ENCODE measurements around the gene MFSD2B. TPM values are rescaled to one million over a fixed set of nuclear protein-coding genes. Genes with fewer than 3 reads are reported as not detected.

MFSD2B gene
- total and polyA plus RNA-seq, 10 of the 15 experiments (the other 5 are each of a cell fraction or from before 2014, with no cell fraction given) = 0.07 to 0.51 (median 0.16) TPM; not detected in 4

DNA sequence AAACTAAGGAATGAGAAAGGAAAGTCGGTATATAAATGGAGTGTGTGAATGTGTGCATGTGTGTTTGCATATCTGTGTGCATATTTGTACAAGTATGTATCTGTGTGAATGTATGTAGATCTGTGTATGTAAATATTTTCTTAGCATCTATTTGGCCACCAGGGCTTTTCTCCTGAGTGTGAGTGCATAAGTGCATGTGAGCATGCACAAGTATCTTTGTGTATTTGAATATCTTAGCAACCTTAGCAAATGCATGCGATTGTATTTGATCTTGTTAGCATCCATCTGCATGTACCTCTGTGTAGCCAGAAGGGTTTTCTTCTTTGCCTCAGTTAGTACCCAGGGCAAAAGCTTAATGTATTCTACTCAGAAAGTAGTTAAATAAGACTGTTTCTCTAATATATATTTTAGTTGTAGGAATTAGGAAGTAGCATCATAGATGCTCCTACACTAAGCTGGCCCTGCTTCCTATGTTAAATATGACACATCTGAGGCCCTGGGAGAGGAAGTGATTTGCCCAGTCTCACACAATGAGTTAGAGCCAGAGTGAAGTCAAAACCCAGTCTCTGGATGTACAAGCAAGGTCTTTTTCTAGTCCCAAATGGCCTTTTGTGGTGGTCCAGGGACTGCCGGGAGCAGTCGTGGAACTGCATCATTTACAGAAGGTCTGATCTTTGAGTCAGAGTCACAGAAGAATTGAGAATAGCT, 48.8 kb downstream of the MFSD2B start:
- SMC1A ChIA-PET (ENCODE audit: uncharacterized antibody, unreplicated experiment) = interaction anchor here (0.7 to 3.3 kb wide), 2 partner anchors 132 to 340 kb away, joined by 3 to 15 read pairs; partner anchors contain the start of gene ATAD2B
- DNase-seq (ENCODE audit: low read depth, low spot score) (no peak), ATAC-seq (peak; percentile 43), FAIRE-seq (no peak)
- Histone ChIP-seq H3K36me3 (ENCODE audit: control insufficient read depth in 2 of 2, insufficient read depth in 2 of 2, low read length in 1 of 2) (no peaks in the 10 kb centered on the region), H3K4me3 (no peak overlapping the region), H3K27me3 (replicated peaks in 1 of 2; ENCODE audit: control insufficient read depth in 2 of 2, insufficient read depth in 2 of 2, low read length in 1 of 2) (no peaks in the 10 kb centered on the region), H3K9me3 (replicated peaks; ENCODE audit: control insufficient read depth, insufficient read depth, low read length) (no peaks in the 10 kb centered on the region), H3K27ac (ENCODE audit: control insufficient read depth, insufficient read depth) (no peak overlapping the region), H3K4me1 (ENCODE audit: control insufficient read depth, insufficient read depth, low read length) (peaks cover 4% of the 10 kb centered on the region; the same call in 1 of the 2 replicates), H4K20me1 (ENCODE audit: control insufficient read depth, insufficient read depth) (no peaks in the 10 kb centered on the region), H3K4me2 (ENCODE audit: control insufficient read depth, insufficient read depth) (no peak overlapping the region), H3K9ac (ENCODE audit: control insufficient read depth, insufficient read depth, low read length) (no peak overlapping the region), H3K79me2 (ENCODE audit: control insufficient read depth, insufficient read depth, low read length) (no peaks in the 10 kb centered on the region), H2AFZ (ENCODE audit: control insufficient read depth, low read depth, low read length) (no peak overlapping the region)
- RAD21 ChIA-PET (ENCODE audit: unreplicated experiment) = interaction anchor here (1.2 to 1.5 kb wide), 2 partner anchors 12 to 235 kb away, joined by 4 to 6 read pairs; partner anchors contain the start of gene WDCP
- POLR2A ChIA-PET = no interaction called here
- BruUV-seq (replicated peaks) = no TSS peak
- intact Hi-C loops (cut with micrococcal nuclease; ENCODE audit: unreplicated experiment) = no loop called here
- 15% methylated on average over 4 of the region's 4 CpGs for WGBS (ENCODE audit: insufficient coverage, insufficient replicate concordance, low lambda C conversion rate, missing lambda C conversion rate)
- CTCF ChIA-PET = interaction anchor here (1.9 to 4.4 kb wide), 3 partner anchors 10 to 233 kb away, joined by 7 to 52 read pairs (median 26); partner anchors contain the start of genes ATAD2B and FKBP1B
- no peak for TF ChIP-seq POLR2AphosphoS5 (IDR thresholded peaks at IDR 0.05; ENCODE audit: low read length)
- TF ChIP-seq SPI1 (IDR thresholded peaks at IDR 0.05; ENCODE audit: borderline replicate concordance, insufficient read depth, low read depth, low read length) = peak; percentile 48; the same call in 1 of the 2 replicates
- in situ Hi-C loops (cut with MboI) = no loop called here

DNA sequence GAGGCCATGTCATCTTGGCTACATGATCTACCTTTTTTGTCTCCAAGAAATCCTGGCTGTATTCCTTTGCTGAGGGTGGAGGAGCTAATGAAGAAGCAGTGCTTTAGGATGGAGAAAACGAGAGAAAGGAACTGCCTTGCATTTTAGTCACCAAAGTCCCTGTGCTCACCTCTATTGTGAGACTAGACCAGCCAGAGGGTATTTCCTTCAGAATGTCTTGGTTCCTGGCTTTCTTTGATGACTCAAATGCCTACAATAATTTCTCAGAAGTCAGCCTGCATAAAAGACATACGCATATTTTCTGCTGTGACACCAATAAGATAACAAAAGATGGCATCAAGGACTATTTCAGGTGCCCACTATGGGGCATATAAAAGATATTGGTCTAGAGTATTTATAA, 55.5 kb downstream of the MFSD2B start:
- no TSS peak for BruUV-seq (replicated peaks)
- H3K9ac ChIP-seq (ENCODE audit: control insufficient read depth, insufficient read depth, low read length) = no peak overlapping the region
- H3K79me2 ChIP-seq (ENCODE audit: control insufficient read depth, insufficient read depth, low read length) = no peaks in the 10 kb centered on the region
- 24% methylated on average over 2 of the region's 2 CpGs for WGBS (ENCODE audit: insufficient coverage, insufficient replicate concordance, low lambda C conversion rate, missing lambda C conversion rate)
- H3K27me3 ChIP-seq (replicated peaks in 1 of 2; ENCODE audit: control insufficient read depth in 2 of 2, insufficient read depth in 2 of 2, low read length in 1 of 2) = no peaks in the 10 kb centered on the region
- no peak for DNase-seq (ENCODE audit: low read depth, low spot score)
- ChIA-PET POLR2A (interaction anchor here (1.2 kb wide), 1 partner anchor 18 kb away, joined by 3 read pairs; the partner anchor contains the start of gene WDCP), SMC1A (ENCODE audit: uncharacterized antibody, unreplicated experiment) (interaction anchor here (0.9 to 1.9 kb wide), 2 partner anchors 10 to 233 kb away, joined by 3 read pairs; no protein-coding TSS in a partner anchor), CTCF (interaction anchor here (0.7 to 3.5 kb wide), 2 partner anchors 10 to 241 kb away, joined by 4 to 25 read pairs; no protein-coding TSS in a partner anchor), RAD21 (ENCODE audit: unreplicated experiment) (interaction anchor here (1.9 kb wide), 1 partner anchor 240 kb away, joined by 4 read pairs; no protein-coding TSS in a partner anchor)
- H3K4me2 ChIP-seq (ENCODE audit: control insufficient read depth, insufficient read depth) = no peak overlapping the region
- H3K4me3 ChIP-seq = no peak overlapping the region
- FAIRE-seq = no peak
- H3K9me3 ChIP-seq (replicated peaks; ENCODE audit: control insufficient read depth, insufficient read depth, low read length) = no peaks in the 10 kb centered on the region
- no peak overlapping the region for H3K27ac ChIP-seq (ENCODE audit: control insufficient read depth, insufficient read depth)
- intact Hi-C loops (cut with micrococcal nuclease; ENCODE audit: unreplicated experiment) = no loop called here
- ATAC-seq = no peak
- H3K36me3 ChIP-seq (ENCODE audit: control insufficient read depth in 2 of 2, insufficient read depth in 2 of 2, low read length in 1 of 2) = peaks cover 0 to 10% of the 10 kb centered on the region in 2 experiments; a peak in 1 of 4 replicates
- H4K20me1 ChIP-seq (ENCODE audit: control insufficient read depth, insufficient read depth) = no peaks in the 10 kb centered on the region
- H3K4me1 ChIP-seq (ENCODE audit: control insufficient read depth, insufficient read depth, low read length) = peaks cover 4% of the 10 kb centered on the region
- H2AFZ ChIP-seq (ENCODE audit: control insufficient read depth, low read depth, low read length) = no peak overlapping the region
- in situ Hi-C loops (cut with MboI) = no loop called here
- TF ChIP-seq SMARCA5 (IDR thresholded peaks at IDR 0.05) = no peak
- TF ChIP-seq SIN3A (IDR thresholded peaks at IDR 0.05; ENCODE audit: low read depth, low read length) = no peak
- TF ChIP-seq, protein P1, sequence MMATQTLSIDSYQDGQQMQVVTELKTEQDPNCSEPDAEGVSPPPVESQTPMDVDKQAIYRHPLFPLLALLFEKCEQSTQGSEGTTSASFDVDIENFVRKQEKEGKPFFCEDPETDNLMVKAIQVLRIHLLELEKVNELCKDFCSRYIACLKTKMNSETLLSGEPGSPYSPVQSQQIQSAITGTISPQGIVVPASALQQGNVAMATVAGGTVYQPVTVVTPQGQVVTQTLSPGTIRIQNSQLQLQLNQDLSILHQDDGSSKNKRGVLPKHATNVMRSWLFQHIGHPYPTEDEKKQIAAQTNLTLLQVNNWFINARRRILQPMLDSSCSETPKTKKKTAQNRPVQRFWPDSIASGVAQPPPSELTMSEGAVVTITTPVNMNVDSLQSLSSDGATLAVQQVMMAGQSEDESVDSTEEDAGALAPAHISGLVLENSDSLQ (IDR thresholded peaks at IDR 0.05) = no peak
- no peak for TF ChIP-seq ASH2L (IDR thresholded peaks at IDR 0.05; ENCODE audit: borderline replicate concordance, low read depth)
- no peak for TF ChIP-seq DPF2 (IDR thresholded peaks at IDR 0.05)
- no peak for TF ChIP-seq NRF1 (conservative IDR thresholded peaks at IDR 0.05; ENCODE audit: low read depth, low read length)
- TF ChIP-seq, protein P2, sequence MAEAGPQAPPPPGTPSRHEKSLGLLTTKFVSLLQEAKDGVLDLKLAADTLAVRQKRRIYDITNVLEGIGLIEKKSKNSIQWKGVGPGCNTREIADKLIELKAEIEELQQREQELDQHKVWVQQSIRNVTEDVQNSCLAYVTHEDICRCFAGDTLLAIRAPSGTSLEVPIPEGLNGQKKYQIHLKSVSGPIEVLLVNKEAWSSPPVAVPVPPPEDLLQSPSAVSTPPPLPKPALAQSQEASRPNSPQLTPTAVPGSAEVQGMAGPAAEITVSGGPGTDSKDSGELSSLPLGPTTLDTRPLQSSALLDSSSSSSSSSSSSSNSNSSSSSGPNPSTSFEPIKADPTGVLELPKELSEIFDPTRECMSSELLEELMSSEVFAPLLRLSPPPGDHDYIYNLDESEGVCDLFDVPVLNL (IDR thresholded peaks at IDR 0.05; ENCODE audit: low read depth, low read length) = no peak
- no peak for TF ChIP-seq HCFC1 (IDR thresholded peaks at IDR 0.05; ENCODE audit: low read length)
- TF ChIP-seq, protein P3, sequence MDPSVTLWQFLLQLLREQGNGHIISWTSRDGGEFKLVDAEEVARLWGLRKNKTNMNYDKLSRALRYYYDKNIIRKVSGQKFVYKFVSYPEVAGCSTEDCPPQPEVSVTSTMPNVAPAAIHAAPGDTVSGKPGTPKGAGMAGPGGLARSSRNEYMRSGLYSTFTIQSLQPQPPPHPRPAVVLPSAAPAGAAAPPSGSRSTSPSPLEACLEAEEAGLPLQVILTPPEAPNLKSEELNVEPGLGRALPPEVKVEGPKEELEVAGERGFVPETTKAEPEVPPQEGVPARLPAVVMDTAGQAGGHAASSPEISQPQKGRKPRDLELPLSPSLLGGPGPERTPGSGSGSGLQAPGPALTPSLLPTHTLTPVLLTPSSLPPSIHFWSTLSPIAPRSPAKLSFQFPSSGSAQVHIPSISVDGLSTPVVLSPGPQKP (IDR thresholded peaks at IDR 0.05; ENCODE audit: low read depth, low read length) = no peak
- TF ChIP-seq SMAD5 (IDR thresholded peaks at IDR 0.05; ENCODE audit: low read depth) = no peak
- TF ChIP-seq, protein P4, sequence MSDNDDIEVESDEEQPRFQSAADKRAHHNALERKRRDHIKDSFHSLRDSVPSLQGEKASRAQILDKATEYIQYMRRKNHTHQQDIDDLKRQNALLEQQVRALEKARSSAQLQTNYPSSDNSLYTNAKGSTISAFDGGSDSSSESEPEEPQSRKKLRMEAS (IDR thresholded peaks at IDR 0.05; ENCODE audit: low read depth, low read length) = no peak
- TF ChIP-seq SPI1 (IDR thresholded peaks at IDR 0.05; ENCODE audit: borderline replicate concordance, insufficient read depth, low read depth, low read length) = no peak
